Natural killer cell (primary cell): ENCODE measurements around the gene SCART1. TPM values are rescaled to one million over a fixed set of nuclear protein-coding genes. Genes with fewer than 3 reads are reported as not detected.

Experiments used
- ATAC-seq, 3 donors: fragments of 150-1000 bp in 2 of 3; fragments of 200-7000 bp in 1 of 3; cut with Tn5 transposase; 1 replicate in 1 of 3; 2 replicates in 2 of 3; pipeline ENCODE4 v1.10.0; 2021; ENCODE audit warnings: mild to moderate bottlenecking in 2 of 3, moderate library complexity in 2 of 3
- DNase-seq, 2 donors: peaks; one replicate each; pipeline versions ENCODE4 v3.0.0 to v3.0.0-alpha.2; 2013 to 2021; ENCODE audit warnings: mixed read lengths in 1 of 2
- H3K27ac ChIP-seq: one replicate; pipeline ENCODE4 v1.5.1; 2013; ENCODE audit warnings: mild to moderate bottlenecking, low read length
- H3K27me3 ChIP-seq: one replicate; pipeline ENCODE4 v1.6.1; 2013; ENCODE audit warnings: low read length; ENCODE audit not compliant: control insufficient read depth, insufficient read depth
- H3K36me3 ChIP-seq: one replicate; pipeline ENCODE4 v1.6.1; 2013; ENCODE audit warnings: low read length; ENCODE audit not compliant: control insufficient read depth, insufficient read depth
- H3K4me1 ChIP-seq: one replicate; pipeline ENCODE4 v1.6.1; 2013; ENCODE audit warnings: low read length; ENCODE audit not compliant: control insufficient read depth, insufficient read depth
- H3K4me3 ChIP-seq: one replicate; pipeline ENCODE4 v1.5.1; 2013; ENCODE audit warnings: low read length
- H3K9me3 ChIP-seq: one replicate; pipeline ENCODE4 v1.6.1; 2013; ENCODE audit warnings: low read length; ENCODE audit not compliant: control insufficient read depth, insufficient read depth
- H3K27ac Mint-ChIP-seq, 2 donors: one replicate each; pipeline ENCODE4 v1.8.0; 2022; ENCODE audit warnings: mild to moderate bottlenecking in 2 of 2, mixed read lengths in 2 of 2, moderate library complexity in 1 of 2
- H3K27me3 Mint-ChIP-seq, 2 donors: one replicate each; pipeline ENCODE4 v1.8.0; 2022; ENCODE audit warnings: low read depth in 2 of 2, mixed read lengths in 2 of 2
- H3K36me3 Mint-ChIP-seq: one replicate; pipeline ENCODE4 v1.8.0; 2022; ENCODE audit warnings: mixed read lengths
- H3K4me1 Mint-ChIP-seq, 2 donors: one replicate each; pipeline ENCODE4 v1.8.0; 2022; ENCODE audit warnings: mixed read lengths in 2 of 2
- H3K4me3 Mint-ChIP-seq: one replicate; pipeline ENCODE4 v1.8.0; 2022; ENCODE audit warnings: mild to moderate bottlenecking, moderate library complexity, mixed read lengths
- H3K9me3 Mint-ChIP-seq, 2 donors: one replicate each; pipeline ENCODE4 v1.8.0; 2022; ENCODE audit warnings: mixed read lengths in 2 of 2
- WGBS: methylation state at CpG from one replicate; pipeline ENCODE4 v1.1.7; 2013; ENCODE audit warnings: missing lambda C conversion rate; ENCODE audit not compliant: insufficient coverage; 5-methylcytosine and 5-hydroxymethylcytosine counted together
- intact Hi-C: fragments of 100-400 bp; cut with micrococcal nuclease; formaldehyde crosslinking; loops from one replicate; pipeline ENCODE4 v1.14.2; 2022
- total RNA-seq, 4 donors: library from RNA; stranded (reverse); fragments of 120-200 nt in 1 of 4; gene quantifications; one replicate each; pipeline versions ENCODE4 v1.2.3 to v1.2.4, GENCODE V29; 2013 to 2022
- TF ChIP-seq, protein P1 (sequence below): fragments of 200-600 bp; IDR thresholded peaks from one replicate; pipeline ENCODE4 v1.8.0; 2022; ENCODE audit warnings: antibody characterized with exemption

The SCART1 gene
- total RNA-seq, 3 donors from 2014 or later (not counting 1 experiment from before 2014, with no cell fraction given): 8.6 to 13.8 (median 9.9) TPM

DNA sequence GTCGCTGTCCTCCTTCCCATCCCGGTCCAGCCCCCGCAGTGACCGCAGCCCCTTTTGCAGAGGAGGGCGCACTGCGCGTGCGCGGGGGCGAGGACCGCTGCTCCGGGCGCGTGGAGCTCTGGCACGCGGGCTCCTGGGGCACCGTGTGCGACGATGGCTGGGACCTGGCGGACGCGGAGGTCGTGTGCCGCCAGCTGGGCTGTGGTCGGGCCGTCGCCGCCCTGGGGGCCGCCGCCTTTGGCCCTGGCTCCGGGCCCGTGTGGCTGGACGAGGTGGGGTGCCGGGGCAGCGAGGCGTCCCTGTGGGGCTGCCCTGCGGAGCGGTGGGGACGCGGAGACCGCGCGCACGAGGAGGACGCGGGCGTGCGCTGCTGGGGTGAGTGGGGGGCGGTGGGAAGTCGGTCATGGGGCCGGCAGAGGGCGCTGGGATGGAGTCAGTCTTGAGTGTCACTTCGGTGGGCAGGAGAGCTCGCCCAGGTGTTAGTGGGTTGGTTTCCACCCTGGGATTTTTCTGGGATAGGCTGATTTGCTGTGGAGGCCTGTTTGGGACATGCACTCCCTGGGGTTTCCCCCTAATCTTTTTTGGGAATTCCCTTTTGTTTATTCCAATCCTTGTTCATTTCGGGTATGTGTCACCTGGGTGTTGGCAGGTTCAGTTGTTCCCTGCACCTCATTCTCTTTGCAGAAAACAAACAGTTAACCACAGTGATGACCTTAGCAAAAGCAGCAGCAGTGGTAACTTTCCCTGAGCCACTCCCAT, 11.6 kb downstream of the SCART1 start:
- no peaks in the 10 kb centered on the region for H3K27me3 Mint-ChIP-seq
- Histone ChIP-seq H3K36me3 (no peaks in the 10 kb centered on the region), H3K4me3 (no peak overlapping the region), H3K9me3 (no peaks in the 10 kb centered on the region), H3K27me3 (no peaks in the 10 kb centered on the region), H3K4me1 (no peaks in the 10 kb centered on the region), H3K27ac (no peak overlapping the region)
- H3K9me3 Mint-ChIP-seq: no peaks in the 10 kb centered on the region
- H3K4me3 Mint-ChIP-seq: no peak overlapping the region
- DNase-seq: no peak
- no peak overlapping the region for H3K27ac Mint-ChIP-seq
- intact Hi-C loops: no loop called here
- TF ChIP-seq, protein P1, sequence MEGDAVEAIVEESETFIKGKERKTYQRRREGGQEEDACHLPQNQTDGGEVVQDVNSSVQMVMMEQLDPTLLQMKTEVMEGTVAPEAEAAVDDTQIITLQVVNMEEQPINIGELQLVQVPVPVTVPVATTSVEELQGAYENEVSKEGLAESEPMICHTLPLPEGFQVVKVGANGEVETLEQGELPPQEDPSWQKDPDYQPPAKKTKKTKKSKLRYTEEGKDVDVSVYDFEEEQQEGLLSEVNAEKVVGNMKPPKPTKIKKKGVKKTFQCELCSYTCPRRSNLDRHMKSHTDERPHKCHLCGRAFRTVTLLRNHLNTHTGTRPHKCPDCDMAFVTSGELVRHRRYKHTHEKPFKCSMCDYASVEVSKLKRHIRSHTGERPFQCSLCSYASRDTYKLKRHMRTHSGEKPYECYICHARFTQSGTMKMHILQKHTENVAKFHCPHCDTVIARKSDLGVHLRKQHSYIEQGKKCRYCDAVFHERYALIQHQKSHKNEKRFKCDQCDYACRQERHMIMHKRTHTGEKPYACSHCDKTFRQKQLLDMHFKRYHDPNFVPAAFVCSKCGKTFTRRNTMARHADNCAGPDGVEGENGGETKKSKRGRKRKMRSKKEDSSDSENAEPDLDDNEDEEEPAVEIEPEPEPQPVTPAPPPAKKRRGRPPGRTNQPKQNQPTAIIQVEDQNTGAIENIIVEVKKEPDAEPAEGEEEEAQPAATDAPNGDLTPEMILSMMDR: no peak
- H3K4me1 Mint-ChIP-seq: no peaks in the 10 kb centered on the region
- ATAC-seq: no peak
- WGBS: 64% methylated on average over 55 of the region's 55 CpGs
- peaks cover 5% of the 10 kb centered on the region for H3K36me3 Mint-ChIP-seq

DNA sequence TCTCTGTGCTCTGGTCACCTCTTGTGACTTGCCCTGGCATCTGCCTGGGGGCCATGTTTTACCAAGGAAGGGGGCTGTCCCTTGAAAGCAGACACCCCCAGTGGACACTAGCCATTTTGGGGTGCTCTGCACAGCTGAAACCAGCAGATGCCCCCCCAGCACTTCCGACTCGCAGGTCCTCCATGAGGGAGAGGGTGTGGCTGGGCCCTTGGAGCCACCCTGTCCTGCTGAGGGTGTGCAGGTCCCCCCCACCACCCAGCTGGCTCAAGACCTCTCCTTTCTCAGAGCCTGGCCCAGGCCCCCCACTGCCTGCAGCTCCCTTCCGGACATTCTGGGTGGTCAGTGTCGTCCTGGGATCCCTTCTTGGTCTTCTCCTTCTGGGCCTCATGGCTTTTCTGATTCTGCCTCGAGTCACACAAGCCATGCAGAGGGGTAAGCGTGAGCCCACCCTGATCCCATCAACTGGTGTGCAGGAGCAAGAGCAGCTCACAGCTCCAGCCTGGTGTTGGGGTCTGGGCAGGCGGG, 12.3 kb downstream of the SCART1 start:
- Histone ChIP-seq H3K27me3 (no peaks in the 10 kb centered on the region), H3K4me1 (no peaks in the 10 kb centered on the region), H3K27ac (no peak overlapping the region), H3K36me3 (no peaks in the 10 kb centered on the region), H3K9me3 (no peaks in the 10 kb centered on the region), H3K4me3 (no peak overlapping the region)
- intact Hi-C loops: no loop called here
- Mint-ChIP-seq H3K27me3 (no peaks in the 10 kb centered on the region), H3K27ac (no peak overlapping the region), H3K36me3 (peaks cover 7% of the 10 kb centered on the region), H3K4me1 (no peaks in the 10 kb centered on the region), H3K4me3 (no peak overlapping the region), H3K9me3 (no peaks in the 10 kb centered on the region)
- ATAC-seq (no peak), DNase-seq (no peak)
- TF ChIP-seq, protein P1: no peak
- 91% methylated on average over 7 of the region's 7 CpGs for WGBS

DNA sequence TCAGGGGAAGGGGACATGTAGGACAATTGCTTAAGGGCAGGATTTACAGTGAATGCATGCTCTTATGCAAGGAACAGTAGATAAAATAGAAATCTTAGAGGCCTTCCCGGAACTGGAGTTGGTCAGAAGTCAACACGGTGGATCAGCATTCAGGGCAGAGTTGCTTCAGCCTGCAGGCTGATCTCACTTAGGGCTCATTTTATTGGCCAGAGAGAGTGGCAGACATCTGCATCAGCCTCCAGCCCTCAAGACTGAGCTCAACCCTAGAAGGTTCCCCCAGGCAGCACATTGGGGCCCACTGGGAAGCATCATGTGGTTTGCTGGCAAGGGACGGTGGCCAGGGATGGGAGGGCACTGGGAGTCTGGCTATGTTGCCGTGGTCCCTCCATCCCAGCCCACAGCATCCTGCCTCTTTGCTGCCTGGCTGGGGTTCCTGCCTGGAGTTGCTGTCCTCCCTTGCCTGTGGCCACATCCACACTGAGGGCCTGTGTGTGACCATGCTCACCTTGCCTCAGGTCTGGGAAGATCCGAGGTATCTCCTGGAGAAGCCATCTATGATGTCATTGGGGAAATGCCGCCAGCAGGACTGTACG, 13.0 kb downstream of the SCART1 start:
- Mint-ChIP-seq H3K4me3 (no peak overlapping the region), H3K27ac (no peak overlapping the region), H3K27me3 (no peaks in the 10 kb centered on the region), H3K36me3 (peaks cover 7% of the 10 kb centered on the region), H3K9me3 (no peaks in the 10 kb centered on the region), H3K4me1 (no peaks in the 10 kb centered on the region)
- Histone ChIP-seq H3K27ac (no peak overlapping the region), H3K9me3 (no peaks in the 10 kb centered on the region), H3K36me3 (no peaks in the 10 kb centered on the region), H3K27me3 (no peaks in the 10 kb centered on the region), H3K4me3 (no peak overlapping the region), H3K4me1 (no peaks in the 10 kb centered on the region)
- ATAC-seq (no peak), DNase-seq (no peak)
- TF ChIP-seq, protein P1: no peak
- intact Hi-C loops: no loop called here
- 94% methylated on average over 7 of the region's 7 CpGs for WGBS
